Endothelial cell of umbilical vein (primary cell): Measurements from ENCODE around the gene FAM161B. TPM values are rescaled to one million over a fixed set of nuclear protein-coding genes. Genes with fewer than 3 reads are reported as not detected.

Source experiments
- BruUV-seq: library from RNA; stranded (reverse); fragments of 400-500 nt; replicated peaks from 2 replicates; lab custom pipeline; 2021; lab: Mats Ljungman, UMichigan
- CTCF ChIA-PET: fragments of 300-600, 350-600 bp; sonication (Branson Sonifier 250); formaldehyde crosslinking; loops from one replicate; lab custom pipeline; 2021; ENCODE audit warnings: antibody characterized with exemption, inconsistent platforms; lab: Charles Lee
- POLR2A ChIA-PET: fragments of 300-600, 350-600 bp; sonication (Branson Sonifier 250); formaldehyde crosslinking; loops from one replicate; lab custom pipeline; 2021; ENCODE audit warnings: antibody characterized with exemption, inconsistent platforms; lab: Charles Lee
- DNase-seq: peaks from one replicate; pipeline ENCODE4 v3.0.0-alpha.2; 2011; ENCODE audit warnings: low read depth, low spot score
- FAIRE-seq: peaks from 2 replicates; lab custom pipeline; 2011; peaks lifted over from hg19 to GRCh38; lab: Jason Lieb, UNC
- H2AFZ ChIP-seq: 2 replicates; pipeline ENCODE4 v1.6.0; 2012; ENCODE audit warnings: low read depth, low read length, control low read depth, inconsistent platforms
- H3K27ac ChIP-seq: 2 replicates; pipeline ENCODE4 v1.5.1; 2011; ENCODE audit warnings: low read depth, mild to moderate bottlenecking, control low read depth, low read length, moderate library complexity; ENCODE audit not compliant: insufficient read depth
- H3K27me3 ChIP-seq, 2 experiments: 2 replicates each; pipeline versions ENCODE4 v1.6.0 to v1.6.1; 2011; ENCODE audit warnings: low read length in 2 of 2, mixed read lengths in 1 of 2; ENCODE audit not compliant: control insufficient read depth in 2 of 2, insufficient read depth in 2 of 2
- H3K36me3 ChIP-seq, 2 experiments: 2 replicates in 1 of 2; 3 replicates in 1 of 2; pipeline ENCODE4 v1.5.1; 2011; ENCODE audit warnings: low read length in 2 of 2, mild to moderate bottlenecking in 1 of 2, moderate library complexity in 1 of 2; ENCODE audit not compliant: control insufficient read depth in 2 of 2, insufficient read depth in 2 of 2; ENCODE audit errors: extremely low read depth in 1 of 2
- H3K4me1 ChIP-seq: 3 replicates; pipeline ENCODE4 v1.5.1; 2011; ENCODE audit warnings: mild to moderate bottlenecking, low read length; ENCODE audit not compliant: control insufficient read depth, insufficient read depth; ENCODE audit errors: extremely low read depth
- H3K4me2 ChIP-seq: 2 replicates; pipeline ENCODE4 v1.6.1; 2011; ENCODE audit warnings: low read length, control low read depth, mixed read lengths; ENCODE audit not compliant: insufficient read depth
- H3K4me3 ChIP-seq, 3 experiments: fragments of 200-600 bp in 1 of 3; sonication (generic), shearing (Covaris generic) in 1 of 3; replicated peaks in 1 of 3; 2 replicates each; pipeline ENCODE4 v1.5.1; 2011 to 2016; ENCODE audit warnings: control low read depth in 3 of 3, low read length in 3 of 3, mild to moderate bottlenecking in 2 of 3, inconsistent platforms in 1 of 3, low read depth in 1 of 3, moderate library complexity in 1 of 3; ENCODE audit not compliant: insufficient read depth in 1 of 3
- H3K79me2 ChIP-seq: 2 replicates; pipeline ENCODE4 v1.6.0; 2012; ENCODE audit warnings: low read length, inconsistent platforms; ENCODE audit not compliant: control insufficient read depth, insufficient read depth
- H3K9ac ChIP-seq: replicated peaks from 2 replicates; pipeline ENCODE3; 2011; ENCODE audit warnings: low read length, control low read depth; ENCODE audit not compliant: insufficient read depth; ENCODE audit errors: extremely low read depth
- H3K9me1 ChIP-seq: replicated peaks from 3 replicates; pipeline ENCODE4 v1.6.0; 2011; ENCODE audit warnings: mild to moderate bottlenecking, low read length; ENCODE audit not compliant: control insufficient read depth, insufficient read depth; ENCODE audit errors: extremely low read depth
- H3K9me3 ChIP-seq: replicated peaks from 2 replicates; pipeline ENCODE4 v1.5.1; 2012; ENCODE audit warnings: low read length, inconsistent platforms; ENCODE audit not compliant: control insufficient read depth, insufficient read depth
- H4K20me1 ChIP-seq: replicated peaks from 2 replicates; pipeline ENCODE3; 2011; ENCODE audit warnings: mild to moderate bottlenecking, low read length; ENCODE audit not compliant: control insufficient read depth, insufficient read depth; ENCODE audit errors: extremely low read depth
- CTCF ChIP-seq, 2 donors: IDR thresholded peaks; 1 replicate in 1 of 2; 2 replicates in 1 of 2; pipeline ENCODE4 v1.5.1; 2011; ENCODE audit warnings: low read length in 2 of 2, mild to moderate bottlenecking in 2 of 2, moderate library complexity in 2 of 2, control low read depth in 1 of 2, inconsistent platforms in 1 of 2, low read depth in 1 of 2; ENCODE audit not compliant: insufficient read depth in 1 of 2; ENCODE audit errors: extremely low read depth in 1 of 2
- EZH2 ChIP-seq: IDR thresholded peaks from 2 replicates; pipeline ENCODE4 v1.6.1; 2012; ENCODE audit warnings: borderline replicate concordance, low read depth, mild to moderate bottlenecking, moderate library complexity, low read length, inconsistent platforms; ENCODE audit not compliant: severe bottlenecking
- FOS ChIP-seq: IDR thresholded peaks from 2 replicates; pipeline ENCODE4 v1.6.1; 2011; ENCODE audit warnings: mild to moderate bottlenecking, low read length, moderate library complexity, borderline replicate concordance; ENCODE audit not compliant: insufficient read depth
- GATA2 ChIP-seq: IDR thresholded peaks from 2 replicates; pipeline ENCODE4 v1.7.0; 2011; ENCODE audit warnings: low read depth, mild to moderate bottlenecking, moderate library complexity, mixed read lengths, low read length; ENCODE audit not compliant: insufficient read length, insufficient read depth
- JUN ChIP-seq: IDR thresholded peaks from 2 replicates; pipeline ENCODE4 v1.6.1; 2011; ENCODE audit warnings: borderline replicate concordance, low read depth; ENCODE audit not compliant: insufficient read length, insufficient read depth
- MAX ChIP-seq: IDR thresholded peaks from 2 replicates; pipeline ENCODE4 v1.6.1; 2011; ENCODE audit not compliant: insufficient read depth, insufficient read length
- MYC ChIP-seq: IDR thresholded peaks from one replicate; pipeline ENCODE4 v1.6.1; 2011; ENCODE audit warnings: mild to moderate bottlenecking, low read depth, low read length
- POLR2AphosphoS5 ChIP-seq: IDR thresholded peaks from 2 replicates; pipeline ENCODE4 v1.6.1; 2012; ENCODE audit warnings: low read depth, mild to moderate bottlenecking, control low read depth, low read length, moderate library complexity; ENCODE audit not compliant: insufficient read depth
- dilution Hi-C: fragments of 300-500 bp; cut with MboI; formaldehyde crosslinking; loops from one replicate; pipeline ENCODE4 v1.15.0; 2019; ENCODE audit warnings: low sequenced_read_pairs; ENCODE audit not compliant: extremely low pct_ligation_motif_present
- intact Hi-C: fragments of 100-400 bp; cut with micrococcal nuclease; formaldehyde crosslinking; loops from one replicate; pipeline ENCODE4 v1.10.0; 2022
- polyA plus RNA-seq, 4 experiments: library from polyadenylated mRNA; depleted of rRNA in 3 of 4; stranded (reverse) in 3 of 4; unstranded in 1 of 4; fragments of >200 nt; gene quantifications; 2 replicates each; pipeline versions ENCODE4 v1.2.1 to v1.2.3, GENCODE V29; 2011 to 2012; ENCODE audit warnings: missing spikeins in 1 of 4
- total RNA-seq: library from RNA; stranded (reverse); gene quantifications from 2 replicates; pipeline ENCODE4 v1.2.3, GENCODE V29; 2021

FAM161B gene
- total and polyA plus RNA-seq, 2 donors (not counting 3 experiments of a cell fraction or from before 2014, with no cell fraction given) = 1.6 to 3.1 TPM

- dilution Hi-C loops (no loop called here), intact Hi-C loops (no loop called here)
- Histone ChIP-seq H3K9me1 (no peaks in the 10 kb centered on the region), H3K27ac (no peak overlapping the region), H3K9ac (no peak overlapping the region), H3K79me2 (no peaks in the 10 kb centered on the region), H3K9me3 (no peaks in the 10 kb centered on the region), H2AFZ (no peak overlapping the region), H3K27me3 (no peaks in the 10 kb centered on the region), H3K4me1 (no peaks in the 10 kb centered on the region), H3K4me3 (no peak overlapping the region), H3K4me2 (no peak overlapping the region), H3K36me3 (peaks cover 0 to 4% of the 10 kb centered on the region in 2 experiments), H4K20me1 (no peaks in the 10 kb centered on the region)
- POLR2A ChIA-PET = no interaction called here
- FAIRE-seq (no peak), DNase-seq (no peak)
- CTCF ChIA-PET = no interaction called here
- no TSS peak for BruUV-seq
- TF ChIP-seq JUN = no peak
- no peak for TF ChIP-seq MYC
- no peak for TF ChIP-seq FOS
- no peak for TF ChIP-seq GATA2
- TF ChIP-seq EZH2 = no peak
- no peak for TF ChIP-seq POLR2AphosphoS5
- TF ChIP-seq CTCF (IDR thresholded peaks at IDR 0.05; ENCODE audit: extremely low read depth in 1 of 2, insufficient read depth in 1 of 2, low read depth in 1 of 2, low read length in 2 of 2) = no peak
- no peak for TF ChIP-seq MAX
Measured at GRCh38 chr14:73968885-73969284, 19.0 kb upstream of the FAM161B start.
